ENCODE measurements around the gene ZNF506.

GRCh38 chr19:19788015-19788414 lies 33.5 kb downstream of the ZNF506 start:
- TF ChIP-seq, protein P1, sequence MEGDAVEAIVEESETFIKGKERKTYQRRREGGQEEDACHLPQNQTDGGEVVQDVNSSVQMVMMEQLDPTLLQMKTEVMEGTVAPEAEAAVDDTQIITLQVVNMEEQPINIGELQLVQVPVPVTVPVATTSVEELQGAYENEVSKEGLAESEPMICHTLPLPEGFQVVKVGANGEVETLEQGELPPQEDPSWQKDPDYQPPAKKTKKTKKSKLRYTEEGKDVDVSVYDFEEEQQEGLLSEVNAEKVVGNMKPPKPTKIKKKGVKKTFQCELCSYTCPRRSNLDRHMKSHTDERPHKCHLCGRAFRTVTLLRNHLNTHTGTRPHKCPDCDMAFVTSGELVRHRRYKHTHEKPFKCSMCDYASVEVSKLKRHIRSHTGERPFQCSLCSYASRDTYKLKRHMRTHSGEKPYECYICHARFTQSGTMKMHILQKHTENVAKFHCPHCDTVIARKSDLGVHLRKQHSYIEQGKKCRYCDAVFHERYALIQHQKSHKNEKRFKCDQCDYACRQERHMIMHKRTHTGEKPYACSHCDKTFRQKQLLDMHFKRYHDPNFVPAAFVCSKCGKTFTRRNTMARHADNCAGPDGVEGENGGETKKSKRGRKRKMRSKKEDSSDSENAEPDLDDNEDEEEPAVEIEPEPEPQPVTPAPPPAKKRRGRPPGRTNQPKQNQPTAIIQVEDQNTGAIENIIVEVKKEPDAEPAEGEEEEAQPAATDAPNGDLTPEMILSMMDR (IDR thresholded peaks at IDR 0.05; ENCODE audit: poor library complexity), result no peak
- TF ChIP-seq EZH2phosphoT487 (IDR thresholded peaks at IDR 0.05; ENCODE audit: low read depth, severe bottlenecking, unreplicated experiment), result no peak
- TF ChIP-seq EZH2 (IDR thresholded peaks at IDR 0.05; ENCODE audit: borderline replicate concordance), result no peak
